SK-N-SH (cell line): Measurements from ENCODE around the gene HAAO. TPM values are rescaled to one million over a fixed set of nuclear protein-coding genes. Genes with fewer than 3 reads are reported as not detected.

Source experiments
- CTCF ChIA-PET: fragments of 300-600, 350-600 bp; formaldehyde crosslinking; extraction: SDS; loops from one replicate; lab custom pipeline; 2021; lab: Yijun Ruan, JAX
- POLR2A ChIA-PET: fragments of 350-600 bp; sonication (Branson Sonifier 250); formaldehyde crosslinking; extraction: SDS; loops from one replicate; lab custom pipeline; 2020; ENCODE audit warnings: antibody characterized with exemption, inconsistent platforms; lab: Yijun Ruan, JAX
- DNase-seq: peaks from one replicate; pipeline ENCODE4 v3.0.0; 2012
- H2AFZ ChIP-seq: fragments of 200-600 bp; sonication (generic); 2 replicates; pipeline ENCODE4 v1.8.1; 2016; ENCODE audit warnings: antibody characterized with exemption, mild to moderate bottlenecking, low read depth
- H3F3A ChIP-seq: fragments of 200-600 bp; sonication (generic); replicated peaks from 2 replicates; pipeline ENCODE3; 2016; ENCODE audit warnings: antibody characterized with exemption, mild to moderate bottlenecking; ENCODE audit not compliant: insufficient read depth
- H3K27ac ChIP-seq, 2 experiments: fragments of 200-500 bp in 1 of 2; fragments of 200-600 bp in 1 of 2; sonication (Bioruptor generic) in 1 of 2; sonication (generic), shearing (Covaris generic) in 1 of 2; 2 replicates each; pipeline versions ENCODE4 v1.5.1 to v1.6.1; 2014 to 2016; ENCODE audit warnings: low read depth in 2 of 2, inconsistent platforms in 1 of 2, low read length in 1 of 2, mild to moderate bottlenecking in 1 of 2, mixed read lengths in 1 of 2
- H3K27me3 ChIP-seq: fragments of 200-600 bp; sonication (generic), shearing (Covaris generic); 2 replicates; pipeline ENCODE4 v1.6.1; 2016; ENCODE audit warnings: mixed run types; ENCODE audit not compliant: insufficient read depth
- H3K36me3 ChIP-seq, 2 experiments: fragments of 200-500 bp in 1 of 2; fragments of 200-600 bp in 1 of 2; sonication (Bioruptor generic) in 1 of 2; sonication (generic) in 1 of 2; replicated peaks in 1 of 2; 2 replicates each; pipeline versions ENCODE3 to v1.5.1; 2014 to 2016; ENCODE audit warnings: low read length in 1 of 2, mild to moderate bottlenecking in 1 of 2; ENCODE audit not compliant: insufficient read depth in 2 of 2, control insufficient read depth in 1 of 2
- H3K4me1 ChIP-seq, 2 experiments: fragments of 200-500 bp in 1 of 2; fragments of 200-600 bp in 1 of 2; sonication (Bioruptor generic) in 1 of 2; sonication (generic), shearing (Covaris generic) in 1 of 2; 2 replicates each; pipeline versions ENCODE4 v1.5.1 to v1.6.1; 2014 to 2016; ENCODE audit warnings: low read depth in 1 of 2, low read length in 1 of 2, mixed run types in 1 of 2; ENCODE audit not compliant: insufficient read depth in 2 of 2, control insufficient read depth in 1 of 2
- H3K4me2 ChIP-seq: fragments of 200-600 bp; sonication (generic), shearing (Covaris generic); 2 replicates; pipeline ENCODE4 v1.6.1; 2017; ENCODE audit warnings: mixed run types
- H3K4me3 ChIP-seq, 2 experiments: fragments of 200-500 bp in 1 of 2; fragments of 200-600 bp in 1 of 2; sonication (Bioruptor generic) in 1 of 2; sonication (generic), shearing (Covaris generic) in 1 of 2; 2 replicates each; pipeline versions ENCODE4 v1.5.1 to v1.8.1; 2014 to 2016; ENCODE audit warnings: low read depth in 2 of 2, inconsistent platforms in 1 of 2, low read length in 1 of 2, mild to moderate bottlenecking in 1 of 2, mixed read lengths in 1 of 2, moderate library complexity in 1 of 2
- H3K79me2 ChIP-seq: fragments of 200-600 bp; sonication (generic); 2 replicates; pipeline ENCODE4 v1.8.1; 2017; ENCODE audit warnings: mild to moderate bottlenecking; ENCODE audit not compliant: insufficient read depth
- H3K9ac ChIP-seq: fragments of 200-600 bp; sonication (generic); 2 replicates; pipeline ENCODE4 v1.6.1; 2017; ENCODE audit warnings: mixed run types
- H3K9me2 ChIP-seq: fragments of 200-600 bp; sonication (generic); 2 replicates; pipeline ENCODE4 v1.6.1; 2017; ENCODE audit warnings: mixed run types
- H3K9me3 ChIP-seq: fragments of 200-600 bp; sonication (generic); 2 replicates; pipeline ENCODE4 v1.6.1; 2017; ENCODE audit warnings: mixed run types, mild to moderate bottlenecking, moderate library complexity
- H4K20me1 ChIP-seq: fragments of 200-600 bp; sonication (generic); 2 replicates; pipeline ENCODE4 v1.6.1; 2017; ENCODE audit warnings: mild to moderate bottlenecking, mixed run types; ENCODE audit not compliant: insufficient read depth
- ELF1 ChIP-seq: IDR thresholded peaks from 2 replicates; pipeline ENCODE4 v1.4.0; 2012
- FOSL2 ChIP-seq: IDR thresholded peaks from 2 replicates; pipeline ENCODE4 v1.4.0; 2012; ENCODE audit warnings: low read depth, mild to moderate bottlenecking, moderate library complexity, borderline replicate concordance
- FOXJ3 ChIP-seq: sonication (generic); formaldehyde crosslinking; IDR thresholded peaks from 2 replicates; pipeline ENCODE4 v1.5.1; 2020; ENCODE audit warnings: mild to moderate bottlenecking, missing genetic modification reagents
- IRF3 ChIP-seq: fragments of 150-350 bp; IDR thresholded peaks from 2 replicates; pipeline ENCODE4 v1.6.1; 2016; ENCODE audit warnings: mild to moderate bottlenecking, low read depth, low read length
- MXI1 ChIP-seq: IDR thresholded peaks from 2 replicates; pipeline ENCODE4 v1.6.1; 2012; ENCODE audit warnings: mild to moderate bottlenecking, low read depth, low read length, improper control_type of control experiment
- NRF1 ChIP-seq: IDR thresholded peaks from 2 replicates; pipeline ENCODE4 v1.6.1; 2012; ENCODE audit warnings: low read depth, mild to moderate bottlenecking, low read length
- POLR2AphosphoS5 ChIP-seq: IDR thresholded peaks from 2 replicates; pipeline ENCODE4 v1.6.1; 2012; ENCODE audit warnings: low read depth, low read length
- RCOR1 ChIP-seq: fragments of 150-350 bp; IDR thresholded peaks from 2 replicates; pipeline ENCODE4 v1.6.1; 2017; ENCODE audit warnings: antibody characterized with exemption, low read length
- RXRA ChIP-seq: IDR thresholded peaks from 2 replicates; pipeline ENCODE4 v1.4.0; 2012; ENCODE audit warnings: low read depth, mild to moderate bottlenecking, borderline replicate concordance
- TCF12 ChIP-seq: IDR thresholded peaks from 2 replicates; pipeline ENCODE4 v1.4.0; 2012
- TEAD4 ChIP-seq: IDR thresholded peaks from 2 replicates; pipeline ENCODE4 v1.4.0; 2012; ENCODE audit warnings: mild to moderate bottlenecking, borderline replicate concordance; ENCODE audit not compliant: insufficient read depth
- YY1 ChIP-seq: IDR thresholded peaks from 2 replicates; pipeline ENCODE4 v1.4.0; 2012; ENCODE audit warnings: low read depth, mild to moderate bottlenecking
- WGBS: methylation state at CpG from one replicate; pipeline ENCODE4 v1.1.6; 2017; ENCODE audit warnings: low lambda C conversion rate; 5-methylcytosine and 5-hydroxymethylcytosine counted together
- polyA plus RNA-seq, 3 experiments: library from polyadenylated mRNA; depleted of rRNA; stranded (reverse); fragments of >200 nt; gene quantifications; 2 replicates each; pipeline ENCODE4 v1.2.3, GENCODE V29; 2012
- TF ChIP-seq, protein P1 (sequence below): IDR thresholded peaks from 2 replicates; pipeline ENCODE4 v1.4.0; 2012; ENCODE audit warnings: low read depth, borderline replicate concordance
- TF ChIP-seq, protein P2 (sequence below): IDR thresholded peaks from 2 replicates; pipeline ENCODE4 v1.4.0; 2012; ENCODE audit warnings: low read depth
- TF ChIP-seq, protein P3 (sequence below): IDR thresholded peaks from 2 replicates; pipeline ENCODE4; 2012

HAAO gene
- polyA plus RNA-seq, 1 of the 3 experiments (the other 2 are of a cell fraction): not detected

DNA sequence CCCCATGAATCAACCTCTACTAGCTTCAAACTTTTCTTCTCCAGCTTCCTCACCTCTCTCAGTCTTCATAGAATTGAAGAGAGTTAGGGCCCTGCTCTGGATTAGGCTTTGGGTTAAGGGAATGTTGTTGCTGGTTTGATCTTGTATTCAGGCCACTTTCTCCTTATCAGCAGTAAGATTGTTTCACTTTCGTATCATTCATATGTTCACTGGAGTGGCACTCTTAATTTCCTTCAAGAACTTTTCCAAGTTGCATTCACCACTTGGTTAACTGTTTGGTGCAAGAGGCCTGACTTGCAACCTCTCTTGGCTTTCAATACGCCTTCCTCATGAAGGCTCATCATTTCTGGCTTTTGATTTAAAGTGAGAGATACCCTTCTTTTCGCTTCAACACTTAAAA lies 51.2 kb downstream of the HAAO start:
- Histone ChIP-seq H3K4me2 (no peak overlapping the region), H3K27ac (no peak overlapping the region), H3K79me2 (no peaks in the 10 kb centered on the region), H3K4me1 (no peaks in the 10 kb centered on the region), H3K36me3 (peaks cover 0 to 4% of the 10 kb centered on the region in 2 experiments), H3K9me3 (no peaks in the 10 kb centered on the region), H3K9me2 (no peaks in the 10 kb centered on the region), H4K20me1 (no peaks in the 10 kb centered on the region), H2AFZ (no peak overlapping the region), H3K4me3 (no peak overlapping the region), H3F3A (no peaks in the 10 kb centered on the region), H3K27me3 (no peaks in the 10 kb centered on the region), H3K9ac (no peak overlapping the region)
- TF ChIP-seq FOXJ3 (CRISPR knock-in tag) (no peak), MXI1 (no peak)
- WGBS: 87% methylated on average over 3 of the region's 3 CpGs
- ChIA-PET POLR2A (no interaction called here), CTCF (interaction anchor here (1.1 to 2.9 kb wide), 3 partner anchors 12 to 25 kb away, joined by 3 to 17 read pairs (median 3); no protein-coding TSS in a partner anchor)
- no peak for DNase-seq

DNA sequence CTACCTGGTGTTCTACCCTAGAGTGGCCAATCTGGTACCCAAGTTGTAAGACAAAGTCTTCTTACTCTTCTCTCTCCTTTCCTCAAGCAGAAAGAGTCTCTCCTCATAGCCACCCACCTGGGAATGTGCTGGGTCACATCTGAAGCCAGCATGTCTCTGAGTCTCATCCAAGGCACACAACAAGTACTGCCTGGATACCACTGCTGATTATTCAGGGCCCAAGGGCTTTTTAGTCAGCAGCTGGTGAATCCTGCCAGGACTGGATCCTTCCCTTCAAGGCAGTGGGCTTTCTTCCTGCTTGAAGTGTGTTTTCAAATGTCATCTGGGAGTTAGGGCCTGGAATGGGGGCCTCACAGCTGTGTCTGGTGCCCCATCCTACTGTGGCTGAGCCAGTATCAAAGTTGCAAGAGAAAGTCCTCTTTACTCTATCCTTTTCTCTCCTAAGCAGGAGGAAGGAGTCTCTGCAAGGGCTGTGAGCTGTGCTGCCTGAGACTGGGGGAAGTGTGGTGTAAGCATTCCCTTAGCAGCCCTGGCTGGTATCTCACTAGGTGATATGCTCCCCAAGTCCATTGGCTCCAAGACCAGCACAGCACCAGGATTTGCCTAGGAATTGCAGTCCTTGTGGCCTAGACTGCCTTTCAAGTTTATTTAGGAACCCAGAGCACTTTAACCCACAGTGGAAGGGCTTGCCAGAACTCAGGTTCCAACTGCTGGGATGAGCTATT lies 55.6 kb downstream of the HAAO start:
- Histone ChIP-seq H3K9ac (no peak overlapping the region), H3K79me2 (no peaks in the 10 kb centered on the region), H3K4me1 (no peaks in the 10 kb centered on the region), H3F3A (no peaks in the 10 kb centered on the region), H3K4me2 (no peak overlapping the region), H3K9me2 (no peaks in the 10 kb centered on the region), H2AFZ (no peak overlapping the region), H3K27me3 (no peaks in the 10 kb centered on the region), H3K4me3 (no peak overlapping the region), H4K20me1 (no peaks in the 10 kb centered on the region), H3K27ac (no peak overlapping the region), H3K36me3 (peaks cover 8 to 11% of the 10 kb centered on the region in 2 experiments), H3K9me3 (no peaks in the 10 kb centered on the region)
- ChIA-PET POLR2A (no interaction called here), CTCF (no interaction called here)
- DNase-seq: no peak
- TF ChIP-seq, protein P1, sequence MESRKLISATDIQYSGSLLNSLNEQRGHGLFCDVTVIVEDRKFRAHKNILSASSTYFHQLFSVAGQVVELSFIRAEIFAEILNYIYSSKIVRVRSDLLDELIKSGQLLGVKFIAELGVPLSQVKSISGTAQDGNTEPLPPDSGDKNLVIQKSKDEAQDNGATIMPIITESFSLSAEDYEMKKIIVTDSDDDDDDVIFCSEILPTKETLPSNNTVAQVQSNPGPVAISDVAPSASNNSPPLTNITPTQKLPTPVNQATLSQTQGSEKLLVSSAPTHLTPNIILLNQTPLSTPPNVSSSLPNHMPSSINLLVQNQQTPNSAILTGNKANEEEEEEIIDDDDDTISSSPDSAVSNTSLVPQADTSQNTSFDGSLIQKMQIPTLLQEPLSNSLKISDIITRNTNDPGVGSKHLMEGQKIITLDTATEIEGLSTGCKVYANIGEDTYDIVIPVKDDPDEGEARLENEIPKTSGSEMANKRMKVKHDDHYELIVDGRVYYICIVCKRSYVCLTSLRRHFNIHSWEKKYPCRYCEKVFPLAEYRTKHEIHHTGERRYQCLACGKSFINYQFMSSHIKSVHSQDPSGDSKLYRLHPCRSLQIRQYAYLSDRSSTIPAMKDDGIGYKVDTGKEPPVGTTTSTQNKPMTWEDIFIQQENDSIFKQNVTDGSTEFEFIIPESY: no peak
- TF ChIP-seq FOSL2 (no peak), ELF1 (no peak), NRF1 (no peak), TCF12 (no peak), POLR2AphosphoS5 (no peak), RXRA (no peak)

DNA sequence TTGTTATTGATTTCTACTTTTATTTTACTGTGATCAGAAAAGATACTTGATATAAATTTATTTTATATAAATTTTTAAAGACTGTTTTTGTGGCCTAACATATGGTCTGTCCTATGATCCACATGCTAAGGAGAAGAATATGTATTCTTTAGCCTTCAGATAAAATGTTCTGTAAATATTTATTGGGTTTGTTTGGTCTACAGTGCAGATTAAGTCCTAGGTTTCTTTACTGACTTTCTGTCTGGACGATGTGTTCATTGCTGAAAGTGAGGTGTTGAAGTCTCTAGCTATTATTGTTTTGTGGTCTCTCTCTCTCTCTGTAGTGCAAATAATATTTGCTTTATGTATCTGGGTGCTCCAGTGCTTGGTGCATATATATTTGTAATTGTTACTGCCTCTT lies 58.5 kb downstream of the HAAO start:
- CTCF ChIA-PET: no interaction called here
- no peaks in the 10 kb centered on the region for H3F3A ChIP-seq
- no peak overlapping the region for H3K9ac ChIP-seq
- H3K4me2 ChIP-seq: no peak overlapping the region
- POLR2A ChIA-PET: no interaction called here
- WGBS: 100% methylated on average over 1 of the region's 1 CpG
- no peaks in the 10 kb centered on the region for H4K20me1 ChIP-seq
- no peaks in the 10 kb centered on the region for H3K79me2 ChIP-seq
- H3K9me3 ChIP-seq: peaks cover 8% of the 10 kb centered on the region; the same call in 1 of the 2 replicates
- H3K27me3 ChIP-seq: no peaks in the 10 kb centered on the region
- H3K27ac ChIP-seq: no peak overlapping the region
- no peak overlapping the region for H3K4me3 ChIP-seq
- H3K36me3 ChIP-seq: peaks cover 8% of the 10 kb centered on the region in 2 experiments
- no peaks in the 10 kb centered on the region for H3K4me1 ChIP-seq
- no peaks in the 10 kb centered on the region for H3K9me2 ChIP-seq
- no peak for DNase-seq
- no peak overlapping the region for H2AFZ ChIP-seq
- TF ChIP-seq, protein P2, sequence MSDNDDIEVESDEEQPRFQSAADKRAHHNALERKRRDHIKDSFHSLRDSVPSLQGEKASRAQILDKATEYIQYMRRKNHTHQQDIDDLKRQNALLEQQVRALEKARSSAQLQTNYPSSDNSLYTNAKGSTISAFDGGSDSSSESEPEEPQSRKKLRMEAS: no peak
- no peak for TF ChIP-seq YY1
- TF ChIP-seq, protein P3, sequence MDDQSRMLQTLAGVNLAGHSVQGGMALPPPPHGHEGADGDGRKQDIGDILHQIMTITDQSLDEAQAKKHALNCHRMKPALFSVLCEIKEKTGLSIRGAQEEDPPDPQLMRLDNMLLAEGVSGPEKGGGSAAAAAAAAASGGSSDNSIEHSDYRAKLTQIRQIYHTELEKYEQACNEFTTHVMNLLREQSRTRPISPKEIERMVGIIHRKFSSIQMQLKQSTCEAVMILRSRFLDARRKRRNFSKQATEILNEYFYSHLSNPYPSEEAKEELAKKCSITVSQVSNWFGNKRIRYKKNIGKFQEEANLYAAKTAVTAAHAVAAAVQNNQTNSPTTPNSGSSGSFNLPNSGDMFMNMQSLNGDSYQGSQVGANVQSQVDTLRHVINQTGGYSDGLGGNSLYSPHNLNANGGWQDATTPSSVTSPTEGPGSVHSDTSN: no peak
- TF ChIP-seq, protein P1: no peak
- no peak for TF ChIP-seq IRF3
- TF ChIP-seq RCOR1: no peak
- no peak for TF ChIP-seq TEAD4
